T-helper 1 cell (primary cell): ENCODE results near the gene TAF3.
A peak's percentile ranks its signal among the peaks of the same experiment; 100 is the strongest.
"Not testable (repeated sequence)": the region's sequence is repeated elsewhere in the genome, so short reads cannot be mapped to it uniquely, and the experiment has no call there.

Experiments
- DNase-seq, 5 donors: peaks; one replicate each; pipeline ENCODE4 v3.0.0-alpha.2; 2012 to 2020
- total RNA-seq, 4 donors: gene quantifications; one replicate each; lab custom pipeline; 2026; lab: John Stamatoyannopoulos, UW

TAF3 gene, protein sequence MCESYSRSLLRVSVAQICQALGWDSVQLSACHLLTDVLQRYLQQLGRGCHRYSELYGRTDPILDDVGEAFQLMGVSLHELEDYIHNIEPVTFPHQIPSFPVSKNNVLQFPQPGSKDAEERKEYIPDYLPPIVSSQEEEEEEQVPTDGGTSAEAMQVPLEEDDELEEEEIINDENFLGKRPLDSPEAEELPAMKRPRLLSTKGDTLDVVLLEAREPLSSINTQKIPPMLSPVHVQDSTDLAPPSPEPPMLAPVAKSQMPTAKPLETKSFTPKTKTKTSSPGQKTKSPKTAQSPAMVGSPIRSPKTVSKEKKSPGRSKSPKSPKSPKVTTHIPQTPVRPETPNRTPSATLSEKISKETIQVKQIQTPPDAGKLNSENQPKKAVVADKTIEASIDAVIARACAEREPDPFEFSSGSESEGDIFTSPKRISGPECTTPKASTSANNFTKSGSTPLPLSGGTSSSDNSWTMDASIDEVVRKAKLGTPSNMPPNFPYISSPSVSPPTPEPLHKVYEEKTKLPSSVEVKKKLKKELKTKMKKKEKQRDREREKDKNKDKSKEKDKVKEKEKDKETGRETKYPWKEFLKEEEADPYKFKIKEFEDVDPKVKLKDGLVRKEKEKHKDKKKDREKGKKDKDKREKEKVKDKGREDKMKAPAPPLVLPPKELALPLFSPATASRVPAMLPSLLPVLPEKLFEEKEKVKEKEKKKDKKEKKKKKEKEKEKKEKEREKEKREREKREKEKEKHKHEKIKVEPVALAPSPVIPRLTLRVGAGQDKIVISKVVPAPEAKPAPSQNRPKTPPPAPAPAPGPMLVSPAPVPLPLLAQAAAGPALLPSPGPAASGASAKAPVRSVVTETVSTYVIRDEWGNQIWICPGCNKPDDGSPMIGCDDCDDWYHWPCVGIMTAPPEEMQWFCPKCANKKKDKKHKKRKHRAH
- 39.4 to 64.8 (median 51.1) reads per million in 4 donors for total RNA-seq

DNA sequence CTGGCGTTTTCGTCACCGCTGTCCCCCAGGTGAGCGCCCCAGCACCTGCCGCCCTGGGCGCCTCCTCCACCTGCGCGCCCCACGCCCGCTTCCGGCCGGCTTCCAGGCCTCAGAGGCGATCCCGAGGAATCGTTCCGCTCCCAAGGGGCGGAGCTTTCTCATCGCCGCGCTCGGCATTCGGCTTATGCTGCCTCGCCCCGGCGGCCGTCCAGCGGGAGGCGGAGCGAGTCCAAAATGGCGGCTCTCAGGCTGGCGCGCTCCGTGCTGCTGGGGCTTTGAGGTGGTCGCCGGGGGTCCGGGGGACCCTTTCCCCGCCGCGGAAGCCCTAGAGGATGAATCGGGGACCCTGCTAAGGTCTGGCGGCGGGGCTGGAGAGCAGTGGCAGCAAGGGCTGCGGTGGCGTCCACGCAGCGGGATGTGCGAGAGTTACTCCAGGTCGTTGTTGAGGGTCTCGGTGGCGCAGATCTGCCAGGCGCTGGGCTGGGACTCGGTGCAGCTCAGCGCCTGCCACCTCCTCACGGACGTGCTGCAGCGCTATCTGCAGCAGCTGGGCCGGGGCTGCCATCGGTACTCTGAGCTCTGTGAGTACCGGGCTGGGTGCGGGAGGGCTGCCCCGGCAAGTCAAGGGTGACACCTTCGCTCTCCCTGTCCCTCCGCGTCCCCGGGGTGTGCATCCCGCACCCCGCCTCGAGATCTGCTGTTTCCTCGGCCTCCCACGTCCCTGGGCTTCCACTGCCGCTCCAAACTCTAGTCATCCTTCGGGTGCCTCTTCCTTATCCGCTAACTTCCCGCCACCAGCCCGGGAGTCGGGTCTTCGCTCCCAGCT, at the start of gene TAF3:
TAF3 (plus strand) TSS at position 211 of the 826 bp plus-strand sequence; CDS start at position 416, 205 bp downstream.
- peak; percentile 73 to 91 (median 88) for DNase-seq

DNA sequence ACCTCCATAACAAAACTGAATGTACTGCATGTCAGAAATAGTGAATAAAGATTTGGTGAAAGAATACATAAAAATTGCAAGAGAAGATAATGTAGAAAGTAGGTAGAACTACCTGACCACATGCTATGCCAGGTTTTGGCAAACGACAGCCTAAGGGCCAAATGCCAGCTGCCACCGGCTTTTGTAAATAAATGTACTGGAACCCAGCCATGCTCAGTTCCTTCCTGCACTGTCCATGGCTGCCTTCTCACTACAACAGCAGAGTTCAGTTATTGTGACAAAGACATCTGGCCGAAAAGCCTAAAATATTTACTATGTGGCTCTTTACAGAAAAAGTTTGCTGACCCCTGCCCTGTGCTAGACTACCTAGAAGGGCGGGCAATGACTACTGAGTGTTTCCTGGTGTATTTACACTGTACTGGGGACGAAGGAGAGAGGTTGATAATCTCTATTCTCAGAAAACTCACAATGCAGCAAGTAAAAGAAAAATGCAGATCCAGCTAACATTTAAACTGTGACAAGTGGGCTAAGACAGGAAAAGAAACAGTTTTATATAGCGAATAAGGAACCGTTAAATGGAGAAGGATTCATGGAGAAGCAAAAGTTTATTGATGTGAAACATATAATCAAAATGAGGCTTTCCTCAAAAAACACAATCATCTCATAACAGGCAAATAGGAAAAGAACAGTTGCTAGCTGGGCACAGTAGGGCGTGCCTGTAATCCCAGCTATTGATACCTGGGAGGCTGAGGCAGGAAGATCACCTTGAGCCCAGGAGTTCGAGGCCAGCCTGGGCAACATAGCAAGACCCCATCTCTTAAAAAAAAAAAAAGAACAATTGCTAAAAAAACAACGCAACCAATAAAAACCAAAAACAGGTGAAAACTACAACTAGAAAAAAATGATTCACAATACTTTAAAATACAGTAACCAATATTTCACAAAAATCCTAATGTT, 44.2 kb upstream of the TAF3 start:
- DNase-seq, result no peak

DNA sequence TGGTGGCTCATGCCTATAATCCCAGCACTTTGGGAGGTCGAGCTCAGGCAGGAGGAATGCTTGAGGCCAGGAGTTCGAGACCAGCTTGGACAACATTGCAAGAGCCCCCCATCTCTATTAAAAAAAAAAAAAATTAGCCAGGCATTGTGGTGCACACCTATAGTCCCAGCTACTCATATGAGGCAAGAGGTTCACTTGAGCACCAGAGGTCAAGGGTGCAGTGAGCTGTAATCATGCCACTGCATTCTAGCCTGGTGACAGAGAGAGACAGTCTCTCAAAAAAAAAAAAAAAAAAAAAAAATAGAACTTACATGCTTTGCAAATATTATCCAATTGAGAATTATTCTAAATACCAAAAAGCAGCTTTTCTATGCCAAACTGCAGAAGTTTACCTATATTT, 41.5 kb upstream of the TAF3 start:
- no peak for DNase-seq

DNA sequence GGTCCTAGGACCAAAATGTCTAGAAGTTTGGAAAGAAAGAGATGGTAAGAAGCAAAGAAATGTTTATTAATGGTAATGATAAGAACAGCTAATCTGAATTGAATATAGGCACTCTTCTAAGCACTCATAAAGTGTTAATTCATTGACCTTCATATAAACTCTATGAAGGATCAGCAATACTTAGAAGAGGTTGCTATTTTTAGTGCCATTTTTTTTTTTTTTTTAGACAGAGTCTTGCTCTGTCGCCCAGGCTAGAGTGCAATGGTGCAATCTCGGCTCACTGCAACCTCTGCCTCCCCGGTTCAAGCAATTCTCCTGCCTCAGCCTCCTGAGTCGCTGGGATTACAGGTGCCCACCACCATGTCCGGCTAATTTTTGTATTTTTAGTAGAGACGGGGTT, 36.1 kb upstream of the TAF3 start:
- DNase-seq, result not testable (repeated sequence)

DNA sequence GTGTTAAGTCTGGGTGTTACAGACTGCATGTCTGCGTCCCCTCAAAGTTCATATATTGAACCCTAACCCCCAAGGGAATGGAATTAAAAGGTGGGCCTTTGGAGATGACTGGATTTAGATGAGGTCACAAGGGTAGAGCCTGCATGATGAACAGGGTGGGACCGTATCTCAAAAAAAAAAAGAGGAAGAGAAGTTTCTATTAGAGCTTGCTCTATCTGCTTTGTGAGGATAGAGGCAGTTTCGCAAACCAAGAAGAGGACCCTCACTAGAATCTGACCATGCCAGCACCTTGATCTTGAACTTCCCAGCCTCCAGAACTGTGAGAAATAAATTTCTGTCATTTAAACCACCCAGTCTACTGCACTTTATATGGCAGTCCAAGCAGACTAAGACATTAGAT, 31.9 kb upstream of the TAF3 start:
- DNase-seq, result no peak

DNA sequence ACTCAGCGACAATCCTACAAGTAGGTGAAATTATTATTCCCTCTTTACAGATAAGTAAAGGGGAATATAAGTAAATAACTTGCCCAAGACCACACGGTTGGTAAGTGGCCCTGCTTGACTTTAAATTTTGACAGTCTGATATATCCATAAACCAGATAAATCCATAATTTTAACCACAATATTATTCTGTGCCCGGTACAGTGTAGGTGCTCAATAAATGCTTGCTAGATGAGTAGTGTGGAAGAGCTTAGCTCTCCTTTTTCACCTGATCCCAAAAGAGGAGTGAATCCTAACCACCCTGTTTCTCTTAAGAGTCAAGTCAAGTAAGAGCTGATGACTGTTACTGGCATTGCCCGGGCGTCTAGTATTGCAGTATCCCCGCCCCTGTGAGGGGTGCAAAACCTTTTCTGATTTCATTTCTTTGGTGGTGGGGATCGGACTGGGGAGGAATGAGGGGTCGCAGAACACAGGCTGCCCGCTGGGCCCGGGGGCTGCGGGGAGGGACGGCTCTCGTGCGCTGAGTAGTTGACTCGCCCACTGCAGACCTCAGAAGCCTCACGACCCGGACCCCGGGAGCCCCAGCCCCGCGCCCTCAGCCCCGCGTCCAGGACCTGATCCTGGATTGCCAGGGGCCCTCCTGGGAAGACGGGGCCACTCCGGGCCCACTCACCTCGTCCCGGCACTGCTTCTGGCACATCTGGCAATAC, 31.0 kb upstream of the TAF3 start:
- peak in 3 of 5 donors; percentile 0 to 5 (median 2) for DNase-seq

DNA sequence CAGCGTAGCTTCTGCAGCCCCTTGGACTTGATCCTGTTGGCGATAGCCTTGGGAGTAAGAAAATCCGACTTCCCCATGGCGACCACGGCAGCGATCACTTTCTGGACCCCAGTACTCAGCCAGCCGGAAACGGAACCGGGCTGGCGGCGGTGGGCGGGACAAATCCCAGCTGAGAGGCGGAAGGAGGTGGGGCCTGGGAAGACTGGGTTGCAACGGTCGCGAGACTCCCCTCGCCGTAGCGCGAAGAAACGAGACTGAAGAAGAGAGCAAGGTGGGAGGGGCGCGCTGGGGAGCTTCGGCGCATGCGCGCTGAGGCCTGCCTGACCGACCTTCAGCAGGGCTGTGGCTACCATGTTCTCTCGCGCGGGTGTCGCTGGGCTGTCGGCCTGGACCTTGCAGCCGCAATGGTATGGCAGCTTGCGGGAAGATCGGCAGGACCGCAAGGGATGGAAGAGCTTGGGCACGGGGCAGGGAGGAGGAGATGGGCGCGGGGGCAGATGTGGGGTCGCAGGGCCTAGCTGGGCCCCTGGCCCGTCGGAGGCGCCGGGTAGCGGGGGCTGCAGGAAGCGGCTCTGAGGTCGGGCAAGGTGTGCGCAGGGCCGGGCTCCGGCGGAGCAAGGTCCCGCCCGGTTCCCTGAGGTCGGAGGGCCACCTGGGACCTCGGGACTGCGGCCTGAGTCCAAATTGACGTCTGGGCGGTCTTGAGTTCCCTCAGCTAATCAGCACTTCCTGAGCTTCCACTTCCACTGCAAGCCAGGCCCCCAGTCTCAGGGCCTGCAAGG, 30.3 kb upstream of the TAF3 start, which contains the start of the genes ATP5F1C and KIN:
ATP5F1C (plus strand) TSS at position 321 of the 782 bp plus-strand sequence; CDS start at position 352, 31 bp downstream.
KIN (minus strand) TSS at position 137 of the 782 bp plus-strand sequence; CDS start at position 77, 60 bp downstream.
- DNase-seq, result peak; percentile 94 to 98 (median 96)

DNA sequence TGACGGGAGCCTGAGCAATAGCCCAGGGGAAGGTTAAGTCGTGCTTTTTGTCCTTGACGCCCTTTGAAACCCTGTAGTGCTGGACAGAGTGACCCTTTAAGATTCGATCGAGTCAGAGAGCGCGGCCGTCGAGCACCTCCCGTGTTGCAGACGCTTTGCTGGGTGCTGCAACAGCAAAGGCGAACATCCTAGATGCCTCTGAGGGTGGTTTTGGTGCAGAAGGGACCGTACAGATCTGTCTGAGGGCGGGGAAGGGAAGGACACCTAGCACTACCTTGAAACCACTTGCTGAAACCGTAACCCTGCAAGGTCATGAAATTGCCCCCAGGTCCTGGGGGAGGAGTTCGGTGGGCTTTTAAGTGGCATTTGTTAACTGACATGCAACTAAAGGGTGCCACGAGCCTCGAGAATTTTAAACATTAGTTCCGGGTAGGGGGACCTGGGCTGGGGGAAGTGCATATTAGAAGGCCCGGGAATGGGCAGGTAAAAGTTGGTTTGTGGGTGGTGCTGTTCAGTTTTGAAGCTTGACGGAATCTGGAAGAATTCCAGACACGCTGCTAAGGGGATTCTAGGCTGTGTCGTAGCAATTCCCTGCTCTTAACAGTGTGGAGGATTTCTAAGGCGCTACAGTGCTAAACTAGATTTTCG, 29.5 kb upstream of the TAF3 start:
- DNase-seq, result peak in 2 of 5 donors; percentile 1 to 50

DNA sequence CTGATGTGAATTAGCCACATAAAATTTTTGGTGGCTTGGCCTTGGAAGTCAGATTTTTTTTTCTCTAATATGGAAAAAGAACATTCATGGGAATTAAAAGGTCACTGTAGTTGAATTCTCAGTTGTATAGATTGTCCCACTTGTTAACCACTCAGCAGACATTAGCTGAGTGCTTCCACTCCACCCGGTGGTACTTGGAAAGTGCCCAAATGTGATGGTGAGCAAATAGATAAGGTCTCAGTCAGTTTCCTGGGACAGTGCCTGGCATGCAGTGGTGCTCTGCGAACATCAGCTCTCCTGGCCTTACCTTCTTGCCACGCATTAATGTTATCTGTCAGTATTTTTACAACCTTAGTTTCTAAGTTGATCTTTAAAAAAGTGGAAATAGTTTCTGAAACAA, 28.9 kb upstream of the TAF3 start:
- DNase-seq, result no peak

DNA sequence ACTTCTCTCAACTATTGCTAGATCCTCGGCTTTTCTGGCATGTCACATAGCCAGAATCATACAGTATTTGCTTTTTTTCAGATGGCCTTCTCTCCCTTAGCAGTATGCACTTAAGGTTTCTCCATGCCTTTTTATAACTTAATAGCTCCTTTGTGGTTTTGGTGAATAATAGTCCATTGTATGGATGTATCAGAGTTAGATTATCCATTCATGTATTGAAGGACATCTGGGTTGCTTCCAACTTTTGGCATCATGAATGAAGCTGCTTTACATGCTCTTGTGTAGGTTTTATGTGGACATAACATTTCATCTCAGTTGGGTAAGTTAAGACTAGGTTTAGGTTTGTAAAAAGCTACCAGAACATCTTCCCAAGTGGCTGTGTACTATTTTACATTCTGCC, 25.8 kb upstream of the TAF3 start:
- no peak for DNase-seq

DNA sequence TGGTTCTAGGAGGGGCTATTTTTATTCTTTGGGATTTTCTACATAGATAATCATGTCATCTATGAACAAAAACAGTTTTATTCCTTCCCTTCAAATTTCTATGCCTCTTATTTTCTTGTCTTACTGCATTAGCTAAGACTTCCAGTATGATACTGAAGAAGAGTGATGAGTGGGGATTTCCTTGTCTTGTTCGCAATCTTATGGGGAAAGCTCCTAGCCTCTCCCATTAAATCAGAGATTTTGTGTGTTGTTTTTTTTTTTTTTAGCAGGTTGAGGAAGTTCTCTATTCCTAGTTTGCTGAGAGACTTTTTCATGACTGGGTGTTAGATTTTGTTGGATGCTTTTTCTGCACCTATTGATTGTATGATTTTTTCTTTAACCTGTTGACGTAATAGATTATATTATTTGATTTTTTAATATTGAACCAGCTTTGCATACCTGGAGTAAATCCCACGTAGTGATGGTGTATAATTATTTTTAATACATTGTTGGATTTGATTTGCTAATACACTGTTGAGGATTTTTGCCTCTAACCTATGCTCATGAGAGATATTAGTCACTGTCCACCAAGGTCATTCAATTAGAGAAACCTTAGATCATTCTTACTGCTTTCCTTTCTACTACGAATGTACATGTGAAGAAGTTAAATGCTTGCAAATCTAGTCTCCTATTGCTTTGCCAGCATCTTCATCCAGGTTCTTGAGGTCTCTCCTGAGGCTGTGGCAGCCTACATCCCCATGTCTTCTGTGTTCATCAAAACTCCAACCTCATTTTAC, 23.9 kb upstream of the TAF3 start:
- no peak for DNase-seq

DNA sequence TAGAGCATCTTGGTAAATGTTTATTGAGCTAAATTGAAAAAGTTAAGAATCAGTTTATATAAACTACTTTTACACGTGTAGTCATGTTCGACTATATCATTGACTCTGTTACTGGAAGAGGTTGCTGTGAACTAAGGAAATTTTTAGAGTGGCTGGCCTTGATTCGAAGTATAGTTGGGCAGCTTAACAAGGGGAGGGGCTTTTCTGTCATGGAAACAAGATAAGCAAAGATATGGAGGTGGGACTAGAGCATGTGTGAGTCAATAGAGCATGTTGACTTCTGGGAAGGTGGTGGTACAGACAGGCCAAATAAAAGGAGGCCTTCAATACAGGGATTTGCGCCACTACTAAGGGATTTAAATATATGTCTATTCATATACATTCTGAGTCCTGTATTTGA, 22.7 kb upstream of the TAF3 start:
- no peak for DNase-seq

DNA sequence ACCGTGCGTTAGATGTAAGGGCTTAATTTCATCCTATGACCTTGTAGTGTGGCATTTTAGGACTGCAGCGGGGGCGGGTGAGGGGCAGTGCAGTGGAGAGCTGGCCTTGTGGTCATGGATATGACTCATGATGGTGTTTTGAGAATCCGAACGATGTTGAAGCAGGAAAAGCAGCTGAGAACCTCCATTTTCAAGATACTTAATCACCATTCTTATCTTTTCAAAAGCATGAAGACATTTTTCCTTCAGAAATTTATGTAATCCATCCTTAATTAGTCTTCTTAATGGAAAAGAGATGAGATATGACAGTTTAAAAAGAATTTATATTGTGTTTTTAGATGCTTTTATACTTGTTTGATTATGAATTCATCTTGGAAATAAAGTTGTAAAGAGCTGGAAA, 20.7 kb upstream of the TAF3 start:
- DNase-seq, result peak in 1 of 5 donors; percentile 18

DNA sequence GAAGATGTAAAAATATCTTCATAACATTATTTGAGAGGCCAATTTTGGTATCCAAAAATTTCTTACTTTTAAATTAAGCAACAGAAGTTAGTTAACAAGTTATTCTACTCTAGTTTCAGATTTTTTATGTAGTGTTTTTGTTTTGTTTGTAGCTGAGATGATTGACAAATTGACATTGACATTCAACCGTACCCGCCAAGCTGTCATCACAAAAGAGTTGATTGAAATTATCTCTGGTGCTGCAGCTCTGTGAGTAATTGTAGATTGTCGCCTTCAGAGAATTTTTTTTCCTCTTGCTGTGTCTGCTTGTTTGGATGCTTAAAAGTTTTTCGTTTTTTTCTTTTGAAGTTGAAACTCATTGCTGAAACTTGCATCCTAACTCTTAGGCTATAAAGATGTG, 15.7 kb upstream of the TAF3 start:
- DNase-seq, result no peak

DNA sequence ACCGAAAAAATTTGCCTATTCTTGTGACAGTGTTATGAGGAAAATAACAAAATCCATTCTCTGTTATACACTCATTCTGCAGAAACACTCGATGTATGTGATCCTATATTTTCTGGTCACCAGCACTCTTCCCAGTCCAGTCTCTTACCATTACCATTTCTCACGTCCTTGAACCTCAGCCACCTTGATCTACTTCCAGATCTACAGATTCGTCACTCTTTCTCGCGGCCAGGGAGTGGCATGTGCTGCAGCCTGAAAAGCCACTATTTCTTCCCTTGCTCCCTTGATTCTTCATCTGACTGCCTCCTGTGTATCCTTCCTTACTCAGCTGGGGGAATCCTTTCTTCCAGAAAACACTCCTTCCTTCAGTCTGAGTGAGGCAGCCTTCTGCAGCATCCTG, 14.1 kb upstream of the TAF3 start:
- DNase-seq, result no peak

DNA sequence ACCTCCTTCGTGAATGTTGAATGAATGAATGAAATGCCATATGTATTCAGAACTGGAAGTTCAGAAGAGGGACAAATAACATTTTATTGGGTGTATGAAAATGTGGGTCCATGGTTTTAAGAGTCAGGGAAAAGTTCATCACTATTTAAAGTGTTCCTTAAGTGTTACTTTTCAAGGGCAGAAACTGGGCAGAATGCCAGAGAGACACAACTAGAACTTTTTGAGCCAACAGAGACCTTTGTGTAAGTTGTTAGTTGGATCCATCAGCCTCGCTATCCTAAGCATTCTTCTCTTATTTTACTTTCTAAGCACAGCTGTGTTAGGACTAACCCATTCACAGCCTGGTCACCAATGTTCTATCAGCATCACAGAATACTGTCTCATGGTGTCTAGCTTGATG, 13.6 kb upstream of the TAF3 start:
- no peak for DNase-seq

DNA sequence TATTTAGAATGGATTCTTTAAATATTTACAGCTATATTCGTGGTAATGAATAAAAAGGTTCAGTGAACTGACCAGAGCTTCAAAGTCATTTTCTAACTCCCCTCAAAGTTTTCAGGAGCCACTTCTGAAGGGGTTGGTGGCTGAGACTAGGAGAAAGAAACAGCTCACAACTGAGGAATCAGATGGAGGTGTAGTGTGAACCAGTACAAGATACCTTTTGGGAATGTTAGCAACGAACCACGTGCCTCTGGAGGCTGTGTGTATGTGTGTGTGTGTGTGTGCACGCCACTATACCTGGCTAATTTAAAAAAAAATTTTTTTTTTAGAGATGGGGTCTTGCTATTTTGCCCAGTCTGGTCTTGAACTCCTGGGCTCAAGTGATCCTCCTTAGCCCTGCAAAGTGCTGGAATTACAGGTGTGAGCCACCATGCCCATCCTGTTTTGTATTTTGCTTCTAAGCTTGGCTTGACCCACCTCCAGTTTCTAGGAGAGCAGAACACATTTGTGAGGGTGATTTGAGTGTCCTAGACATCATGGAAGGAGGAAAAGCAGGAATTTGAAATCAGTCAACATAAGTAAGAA, 9.5 kb upstream of the TAF3 start:
- DNase-seq, result no peak

DNA sequence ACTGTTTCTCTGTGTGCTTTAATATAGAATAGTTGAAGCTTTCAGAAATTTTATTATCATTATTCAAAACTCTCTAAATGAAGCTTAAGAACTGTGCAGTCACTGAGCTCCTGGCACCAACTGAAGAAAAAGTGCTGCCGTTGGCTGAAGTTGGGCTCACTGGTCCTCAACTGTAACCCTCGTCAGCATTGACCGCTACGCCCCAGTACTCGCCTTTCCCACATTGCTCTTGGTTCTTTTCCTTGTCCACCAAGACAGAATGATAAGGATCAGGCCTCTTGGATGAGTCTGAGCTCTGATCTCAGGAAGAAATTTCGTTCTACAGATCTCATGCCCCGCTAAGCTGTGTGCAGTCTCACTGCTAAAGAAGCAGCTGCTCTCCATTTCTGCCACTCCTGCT, 7.9 kb upstream of the TAF3 start:
- DNase-seq, result no peak
